Erythroblast (primary cell): ENCODE measurements around the gene CFAP92.

ENCODE experiments used
- GATA1 ChIP-seq: IDR thresholded peaks from 2 replicates; pipeline ENCODE4 v1.6.1; 2011; ENCODE audit warnings: low read depth, mild to moderate bottlenecking, control low read depth, low read length, moderate library complexity
- POLR2A ChIP-seq: IDR thresholded peaks from 2 replicates; pipeline ENCODE4 v1.6.1; 2011; ENCODE audit warnings: mild to moderate bottlenecking, low read length

DNA sequence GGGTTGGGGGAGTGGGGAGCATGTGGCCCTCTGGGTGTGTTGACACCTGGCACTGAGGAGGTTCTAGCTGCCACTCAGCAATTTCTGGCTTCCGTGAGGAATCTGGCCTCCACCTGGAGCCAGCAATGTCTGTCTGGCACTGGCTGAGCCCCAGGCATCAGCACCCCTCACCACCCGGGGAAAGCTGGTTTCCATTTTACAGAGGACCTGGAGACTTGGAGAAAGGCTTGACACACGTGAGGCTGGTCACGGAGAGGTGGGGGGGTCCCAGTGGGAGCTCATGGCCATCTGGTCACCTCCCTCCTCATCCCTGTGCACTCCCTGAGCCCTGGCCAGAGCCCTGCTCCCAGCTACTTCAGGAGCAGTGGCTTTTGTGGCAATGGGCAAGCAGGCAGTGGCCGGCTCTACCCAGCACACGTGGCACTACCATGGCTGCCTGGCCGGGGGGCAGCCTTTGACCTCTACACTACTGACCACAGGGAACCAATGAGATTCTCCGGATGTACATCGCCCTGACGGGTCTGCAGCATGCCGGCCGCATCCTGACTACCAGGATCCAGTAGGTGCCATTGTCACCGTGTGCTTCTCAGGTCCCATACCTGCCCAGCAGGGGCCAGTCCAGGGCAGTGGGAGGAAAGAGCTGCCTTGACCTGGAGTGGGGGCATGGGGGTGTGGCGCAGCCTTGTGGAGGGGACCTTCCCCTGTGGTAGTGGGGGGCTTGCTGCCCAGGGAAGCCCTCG, 86.0 kb downstream of the CFAP92 start:
- TF ChIP-seq POLR2A (no peak), GATA1 (no peak)
